GM23338 (cell line): ENCODE data around the gene COL2A1. TPM values are rescaled to one million over a fixed set of nuclear protein-coding genes. Genes with fewer than 3 reads are reported as not detected.

Experiments used
- ATAC-seq: fragments of 200-7000 bp; cut with Tn5 transposase; 3 replicates; pipeline ENCODE4 v1.9.1; 2020
- DNase-seq: peaks from one replicate; pipeline ENCODE4 v3.0.0-alpha.2; 2015; ENCODE audit warnings: low spot score
- H2AFZ ChIP-seq: fragments of 200-600 bp; sonication (generic); 2 replicates; pipeline ENCODE4 v1.8.0; 2016; ENCODE audit warnings: antibody characterized with exemption, mild to moderate bottlenecking, moderate library complexity
- H3F3A ChIP-seq: fragments of 200-600 bp; sonication (generic); replicated peaks from 2 replicates; pipeline ENCODE4 v1.8.0; 2017; ENCODE audit warnings: antibody characterized with exemption, mixed run types, low read depth
- H3K27ac ChIP-seq: fragments of 200-600 bp; sonication (generic); 2 replicates; pipeline ENCODE4 v1.6.1; 2016; ENCODE audit warnings: low read depth
- H3K27me3 ChIP-seq: fragments of 200-600 bp; sonication (generic); 2 replicates; pipeline ENCODE4 v1.8.0; 2016; ENCODE audit warnings: mild to moderate bottlenecking, mixed run types, moderate library complexity; ENCODE audit not compliant: insufficient read depth
- H3K36me3 ChIP-seq: fragments of 200-600 bp; sonication (generic); 2 replicates; pipeline ENCODE4 v1.8.0; 2016; ENCODE audit warnings: mild to moderate bottlenecking; ENCODE audit not compliant: insufficient read depth
- H3K4me1 ChIP-seq: fragments of 200-600 bp; sonication (generic); 2 replicates; pipeline ENCODE4 v1.8.0; 2016; ENCODE audit warnings: mild to moderate bottlenecking, moderate library complexity; ENCODE audit not compliant: insufficient read depth
- H3K4me2 ChIP-seq: fragments of 200-600 bp; sonication (generic); 2 replicates; pipeline ENCODE4 v1.7.1; 2017; ENCODE audit warnings: mixed run types
- H3K4me3 ChIP-seq: fragments of 200-600 bp; sonication (generic); 2 replicates; pipeline ENCODE4 v1.6.1; 2016; ENCODE audit warnings: mixed run types
- H3K79me2 ChIP-seq: fragments of 200-600 bp; sonication (generic); replicated peaks from 2 replicates; pipeline ENCODE4 v1.8.0; 2017; ENCODE audit warnings: mild to moderate bottlenecking; ENCODE audit not compliant: insufficient read depth
- H3K9me2 ChIP-seq: fragments of 200-600 bp; sonication (generic); 2 replicates; pipeline ENCODE4 v1.8.0; 2017; ENCODE audit not compliant: insufficient read depth
- H4K20me1 ChIP-seq: fragments of 200-600 bp; sonication (generic); replicated peaks from 2 replicates; pipeline ENCODE4 v1.8.0; 2017; ENCODE audit warnings: mild to moderate bottlenecking; ENCODE audit not compliant: insufficient read depth
- H3K27ac Mint-ChIP-seq: 2 replicates; pipeline ENCODE4 v1.8.0; 2020; ENCODE audit warnings: inconsistent platforms, mild to moderate bottlenecking, moderate library complexity, mixed read lengths
- H3K27me3 Mint-ChIP-seq: 3 replicates; pipeline ENCODE4 v1.8.0; 2022; ENCODE audit warnings: low read depth, mild to moderate bottlenecking, moderate library complexity, mixed read lengths, inconsistent platforms; ENCODE audit not compliant: insufficient read depth, poor library complexity
- H3K36me3 Mint-ChIP-seq: 3 replicates; pipeline ENCODE4 v1.8.0; 2021; ENCODE audit warnings: low read depth, mild to moderate bottlenecking, inconsistent platforms, moderate library complexity, mixed read lengths
- H3K4me1 Mint-ChIP-seq: 3 replicates; pipeline ENCODE4 v1.8.0; 2020; ENCODE audit warnings: mild to moderate bottlenecking, inconsistent platforms, mixed read lengths
- H3K4me3 Mint-ChIP-seq: 3 replicates; pipeline ENCODE4 v1.8.0; 2021; ENCODE audit warnings: moderate library complexity, mild to moderate bottlenecking, inconsistent platforms, mixed read lengths
- H3K9me3 Mint-ChIP-seq: 3 replicates; pipeline ENCODE4 v1.8.0; 2020; ENCODE audit warnings: moderate library complexity, mild to moderate bottlenecking, inconsistent platforms, mixed read lengths
- CTCF ChIP-seq, 2 experiments: fragments of 200-600 bp in 1 of 2; sonication (generic) in 1 of 2; conservative IDR thresholded peaks; 2 replicates each; pipeline versions ENCODE4 v1.5.1 to v1.6.1; 2016 to 2017; ENCODE audit warnings: antibody characterized with exemption in 2 of 2, low read depth in 2 of 2, mild to moderate bottlenecking in 2 of 2, moderate library complexity in 1 of 2
- EZH2 ChIP-seq: fragments of 200-600 bp; sonication (generic); IDR thresholded peaks from one replicate; pipeline ENCODE4 v1.8.0; 2017; ENCODE audit warnings: antibody characterized with exemption, mild to moderate bottlenecking, low read depth; ENCODE audit not compliant: unreplicated experiment
- EZH2phosphoT487 ChIP-seq: fragments of 200-600 bp; sonication (generic); IDR thresholded peaks from one replicate; pipeline ENCODE4 v1.8.1; 2018; ENCODE audit warnings: antibody characterized with exemption; ENCODE audit not compliant: unreplicated experiment
- JUNB ChIP-seq: IDR thresholded peaks from one replicate; pipeline ENCODE4 v1.6.1; 2016; ENCODE audit warnings: antibody characterized with exemption; ENCODE audit not compliant: unreplicated experiment
- NANOG ChIP-seq: IDR thresholded peaks from 2 replicates; pipeline ENCODE4 v1.6.1; 2016; ENCODE audit warnings: antibody characterized with exemption, borderline replicate concordance
- POLR2AphosphoS5 ChIP-seq: IDR thresholded peaks from 2 replicates; pipeline ENCODE4 v1.6.1; 2016; ENCODE audit warnings: antibody characterized with exemption, low read depth
- STAT1 ChIP-seq: IDR thresholded peaks from one replicate; pipeline ENCODE4 v1.6.1; 2016; ENCODE audit warnings: antibody characterized with exemption; ENCODE audit not compliant: unreplicated experiment
- ZNF114 ChIP-seq: fragments of 250-450 bp; sonication (Bioruptor Pico); IDR thresholded peaks from 2 replicates; pipeline ENCODE4 v1.5.0; 2020; ENCODE audit warnings: mild to moderate bottlenecking, moderate library complexity
- ZNF331 ChIP-seq: fragments of 250-450 bp; sonication (Bioruptor Pico); IDR thresholded peaks from 2 replicates; pipeline ENCODE4 v1.5.0; 2020; ENCODE audit warnings: low read depth, mild to moderate bottlenecking, moderate library complexity
- ZNF462 ChIP-seq: fragments of 250-450 bp; sonication (Bioruptor Pico); IDR thresholded peaks from 2 replicates; pipeline ENCODE4 v1.5.0; 2020; ENCODE audit warnings: mild to moderate bottlenecking, moderate library complexity
- polyA plus RNA-seq: library from polyadenylated mRNA; unstranded; fragments of >200 nt; fragmentation: Nextera tagmentation; extraction: Ambion mirVana; gene quantifications from 2 replicates; pipeline ENCODE4 v1.2.1, GENCODE V29; 2016
- total RNA-seq: library from RNA; depleted of rRNA; stranded (reverse); fragments of >200 nt; shearing (Covaris generic); gene quantifications from 2 replicates; pipeline ENCODE4 v1.2.3, GENCODE V29; 2014

COL2A1 gene
- total and polyA plus RNA-seq, 2 experiments from 2014 or later, result 7.0 to 24.6 TPM

GRCh38 chr12:48038085-48038484 lies 33.8 kb upstream of the COL2A1 start (continued):
- TF ChIP-seq ZNF462 (CRISPR knock-in tag), result no peak

- Mint-ChIP-seq H3K27ac (peak overlapping the region; percentile 37), H3K9me3 (no peaks in the 10 kb centered on the region), H3K4me3 (peak overlapping the region; percentile 39), H3K27me3 (peaks cover 40% of the 10 kb centered on the region), H3K36me3 (no peaks in the 10 kb centered on the region), H3K4me1 (peaks cover 41% of the 10 kb centered on the region)
- H3K27ac ChIP-seq, result peak overlapping the region; percentile 24
- DNase-seq (peak; percentile 98), ATAC-seq (peak; percentile 99)
- peaks cover 60% of the 10 kb centered on the region for H3K27me3 ChIP-seq
- no peaks in the 10 kb centered on the region for H3F3A ChIP-seq
- no peaks in the 10 kb centered on the region for H3K79me2 ChIP-seq
- peak overlapping the region; percentile 72 for H3K4me2 ChIP-seq
- H3K9me2 ChIP-seq, result peaks cover 19% of the 10 kb centered on the region
- peak overlapping the region; percentile 39 for H3K4me3 ChIP-seq
- H2AFZ ChIP-seq, result peak overlapping the region; percentile 76
- H3K4me1 ChIP-seq, result peaks cover 19% of the 10 kb centered on the region
- no peaks in the 10 kb centered on the region for H4K20me1 ChIP-seq
- no peaks in the 10 kb centered on the region for H3K36me3 ChIP-seq
- no peak for TF ChIP-seq JUNB
- TF ChIP-seq EZH2, result no peak
- no peak for TF ChIP-seq ZNF331 (CRISPR knock-in tag)
- no peak for TF ChIP-seq NANOG
- no peak for TF ChIP-seq ZNF114 (CRISPR knock-in tag)
- TF ChIP-seq CTCF (conservative IDR thresholded peaks at IDR 0.05; ENCODE audit: low read depth in 2 of 2), result no peak
- TF ChIP-seq POLR2AphosphoS5, result peak; percentile 31; the same call in 1 of the 2 replicates
- TF ChIP-seq STAT1, result no peak
- TF ChIP-seq EZH2phosphoT487, result no peak
Observed at GRCh38 chr12:48037267-48037915, 33.1 kb upstream of the COL2A1 start.
